ENCODE results near the gene RNF224. TPM values are rescaled to one million over a fixed set of nuclear protein-coding genes. Genes with fewer than 3 reads are reported as not detected.

Gene RNF224
- total and polyA plus RNA-seq, 10 of the 15 experiments (the other 5 are each of a cell fraction or from before 2014, with no cell fraction given) = not detected

GRCh38 chr9:137277329-137278041 lies 50.2 kb downstream of the RNF224 start, which contains the start of gene TOR4A (continued):
- TF ChIP-seq RUNX3 (IDR thresholded peaks at IDR 0.05; ENCODE audit: low read length) (no peak; the same call in 1 of the 2 replicates), HSF1 (IDR thresholded peaks at IDR 0.05; ENCODE audit: low read depth, low read length) (no peak), ZNF592 (IDR thresholded peaks at IDR 0.05) (no peak), RCOR1 (conservative IDR thresholded peaks at IDR 0.05; ENCODE audit: low read depth, low read length) (no peak), BCL3 (IDR thresholded peaks at IDR 0.05; ENCODE audit: borderline replicate concordance, insufficient read depth, low read depth, low read length, poor library complexity, severe bottlenecking) (no peak), RFX5 (IDR thresholded peaks at IDR 0.05; ENCODE audit: low read depth, low read length) (no peak), USF1 (IDR thresholded peaks at IDR 0.05; ENCODE audit: borderline replicate concordance, extremely low read length, insufficient read depth, low read depth, low read length) (no peak), SPI1 (IDR thresholded peaks at IDR 0.05; ENCODE audit: borderline replicate concordance, insufficient read depth, low read depth, low read length) (peak; percentile 70; the same call in 1 of the 2 replicates), RAD21 (IDR thresholded peaks at IDR 0.05; ENCODE audit: insufficient read depth, low read depth, low read length) (0 out of 2 replicates have a peak, but pooled peaks have one; percentile 1), GATAD2B (conservative IDR thresholded peaks at IDR 0.05; ENCODE audit: low read depth) (no peak; the same call in none of the 2 replicates), ZBED1 (IDR thresholded peaks at IDR 0.05; ENCODE audit: borderline replicate concordance) (no peak), ZZZ3 (IDR thresholded peaks at IDR 0.05; ENCODE audit: control insufficient read depth, insufficient read length, low read depth) (no peak), ZSCAN29 (IDR thresholded peaks at IDR 0.05) (no peak)
- TF ChIP-seq, protein P1, sequence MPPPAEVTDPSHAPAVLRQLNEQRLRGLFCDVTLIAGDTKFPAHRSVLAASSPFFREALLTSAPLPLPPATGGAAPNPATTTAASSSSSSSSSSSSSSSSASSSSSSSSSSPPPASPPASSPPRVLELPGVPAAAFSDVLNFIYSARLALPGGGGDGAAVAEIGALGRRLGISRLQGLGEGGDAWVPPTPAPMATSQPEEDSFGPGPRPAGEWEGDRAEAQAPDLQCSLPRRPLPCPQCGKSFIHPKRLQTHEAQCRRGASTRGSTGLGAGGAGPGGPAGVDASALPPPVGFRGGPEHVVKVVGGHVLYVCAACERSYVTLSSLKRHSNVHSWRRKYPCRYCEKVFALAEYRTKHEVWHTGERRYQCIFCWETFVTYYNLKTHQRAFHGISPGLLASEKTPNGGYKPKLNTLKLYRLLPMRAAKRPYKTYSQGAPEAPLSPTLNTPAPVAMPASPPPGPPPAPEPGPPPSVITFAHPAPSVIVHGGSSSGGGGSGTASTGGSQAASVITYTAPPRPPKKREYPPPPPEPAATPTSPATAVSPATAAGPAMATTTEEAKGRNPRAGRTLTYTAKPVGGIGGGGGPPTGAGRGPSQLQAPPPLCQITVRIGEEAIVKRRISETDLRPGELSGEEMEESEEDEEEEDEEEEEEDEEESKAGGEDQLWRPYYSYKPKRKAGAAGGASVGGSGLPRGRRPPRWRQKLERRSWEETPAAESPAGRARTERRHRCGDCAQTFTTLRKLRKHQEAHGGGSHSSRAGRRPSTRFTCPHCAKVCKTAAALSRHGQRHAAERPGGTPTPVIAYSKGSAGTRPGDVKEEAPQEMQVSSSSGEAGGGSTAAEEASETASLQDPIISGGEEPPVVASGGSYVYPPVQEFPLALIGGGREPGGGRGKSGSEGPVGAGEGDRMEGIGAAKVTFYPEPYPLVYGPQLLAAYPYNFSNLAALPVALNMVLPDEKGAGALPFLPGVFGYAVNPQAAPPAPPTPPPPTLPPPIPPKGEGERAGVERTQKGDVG (CRISPR knock-in tag; IDR thresholded peaks at IDR 0.05) = no peak

Measured in GM12878 (cell line).